Upper lobe of left lung (tissue), 6 donors: ENCODE data around the gene HERPUD1. TPM values are rescaled to one million over a fixed set of nuclear protein-coding genes. Genes with fewer than 3 reads are reported as not detected.
"Not testable (repeated sequence)": the region's sequence is repeated elsewhere in the genome, so short reads cannot be mapped to it uniquely, and the experiment has no call there.

Experiments
- ATAC-seq, 2 donors: fragments of 200-7000 bp; cut with Tn5 transposase; one replicate each; pipeline ENCODE4 v1.9.1; 2022; ENCODE audit warnings: mild to moderate bottlenecking in 2 of 2, moderate library complexity in 2 of 2; ENCODE audit not compliant: low FRiP score in 2 of 2
- DNase-seq, 2 donors: peaks; one replicate each; pipeline ENCODE4 v3.0.0-alpha.2; 2019 to 2020
- H3K27ac ChIP-seq, 4 donors: fragments of 200-600 bp; sonication (generic); one replicate each; pipeline ENCODE4 v1.5.1; 2016 to 2019
- H3K27me3 ChIP-seq, 4 donors: fragments of 200-600 bp; sonication (generic); one replicate each; pipeline ENCODE4 v1.5.1; 2017 to 2019
- H3K36me3 ChIP-seq, 4 donors: fragments of 200-600 bp; sonication (generic); one replicate each; pipeline ENCODE4 v1.5.1; 2016 to 2019
- H3K4me1 ChIP-seq, 4 donors: fragments of 200-600 bp; sonication (generic); one replicate each; pipeline ENCODE4 v1.5.1; 2018 to 2019
- H3K4me3 ChIP-seq, 4 donors: fragments of 200-600 bp; sonication (generic); one replicate each; pipeline ENCODE4 v1.5.1; 2017 to 2019; ENCODE audit warnings: mild to moderate bottlenecking in 2 of 4, moderate library complexity in 1 of 4
- H3K9me3 ChIP-seq, 4 donors: fragments of 200-600 bp; sonication (generic); one replicate each; pipeline ENCODE4 v1.5.1; 2018 to 2019
- EP300 ChIP-seq, 4 donors: sonication (generic); formaldehyde crosslinking; IDR thresholded peaks; one replicate each; pipeline ENCODE4 v1.5.1; 2017; ENCODE audit warnings: antibody characterized with exemption in 4 of 4, control low read depth in 2 of 4
- POLR2A ChIP-seq, 4 donors: fragments of 450-650 bp; IDR thresholded peaks; one replicate each; pipeline ENCODE4 v1.5.1; 2016 to 2017; ENCODE audit warnings: antibody characterized with exemption in 4 of 4, mild to moderate bottlenecking in 2 of 4
- POLR2AphosphoS5 ChIP-seq, 2 donors: sonication (generic); formaldehyde crosslinking; IDR thresholded peaks; one replicate each; pipeline ENCODE4 v1.5.1; 2017; ENCODE audit warnings: antibody characterized with exemption in 2 of 2
- WGBS, 2 donors: methylation state at CpG; one replicate each; pipeline ENCODE4 v1.1.5; 2017 to 2018; 5-methylcytosine and 5-hydroxymethylcytosine counted together
- total RNA-seq, 6 donors: library from RNA; depleted of rRNA in 4 of 6; stranded (reverse); fragments of >200 nt in 4 of 6; gene quantifications; one replicate each; pipeline versions ENCODE4 v1.1.0 to v1.2.1, GENCODE V29; 2016 to 2021
- TF ChIP-seq, protein P1 (sequence below), 6 experiments: fragments of 450-650 bp in 4 of 6; fragments of 200-600 bp in 2 of 6; sonication (generic) in 2 of 6; IDR thresholded peaks; one replicate each; pipeline ENCODE4 v1.5.1; 2016 to 2019; ENCODE audit warnings: antibody characterized with exemption in 6 of 6
- donor health status: DM: no; HTN: no; CAD: no; lungs with moderate emphysema.
- donor health status: DM: no; HTN: yes; CAD: no; lungs with severe emphysema.

Gene HERPUD1
- total RNA-seq, 6 donors from 2014 or later, result 81.0 to 283 (median 196) TPM

DNA sequence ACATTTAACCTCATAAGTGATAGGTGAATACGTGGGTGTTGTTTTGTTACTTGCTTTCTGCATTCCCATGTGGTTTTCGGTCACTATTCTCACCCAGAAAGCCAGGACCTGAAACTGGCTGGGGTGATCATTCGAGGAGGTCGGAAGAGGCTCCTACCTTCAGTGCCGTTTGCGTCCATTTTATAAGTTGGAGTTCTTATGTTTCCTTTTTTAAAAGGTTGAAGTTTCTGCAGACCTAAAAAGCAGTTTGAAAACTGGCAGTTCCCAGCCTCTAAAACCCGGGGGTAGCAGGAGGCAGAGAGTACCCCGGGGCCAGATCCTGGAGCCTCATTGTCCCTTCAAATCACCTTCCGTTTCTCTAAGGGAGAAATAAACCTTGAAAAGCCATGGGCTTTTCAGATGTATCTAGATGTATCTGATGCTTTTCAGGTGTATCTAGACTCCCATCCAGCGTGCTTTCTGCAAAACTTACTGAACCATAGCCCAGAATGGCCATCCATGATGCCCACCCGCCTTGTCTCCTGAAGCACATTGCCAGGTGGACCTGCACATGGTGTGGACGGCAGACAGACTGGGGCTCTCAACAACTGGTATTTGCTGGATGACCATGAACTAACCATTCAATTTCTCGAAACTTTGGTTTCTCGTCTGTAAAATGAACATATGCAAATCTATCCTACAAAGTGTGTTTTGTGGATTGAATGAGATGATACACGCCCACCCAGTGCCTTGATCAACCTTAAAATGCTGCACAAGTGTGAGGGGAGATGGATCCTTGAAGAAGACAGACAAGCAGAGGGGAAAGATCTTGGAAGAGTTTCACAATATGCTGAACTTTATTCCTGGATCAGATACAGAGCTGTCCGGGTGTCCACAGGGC is 58.7 kb downstream of the HERPUD1 start:
- no peaks in the 10 kb centered on the region for H3K9me3 ChIP-seq
- H3K27ac ChIP-seq, result peak overlapping the region; percentile 76 to 93 (median 91)
- peak overlapping the region; percentile 69 to 81 (median 74) for H3K4me3 ChIP-seq
- TF ChIP-seq POLR2A (IDR thresholded peaks at IDR 0.05) (no peak), POLR2AphosphoS5 (IDR thresholded peaks at IDR 0.05) (no peak), EP300 (IDR thresholded peaks at IDR 0.05) (no peak)
- TF ChIP-seq, protein P1, sequence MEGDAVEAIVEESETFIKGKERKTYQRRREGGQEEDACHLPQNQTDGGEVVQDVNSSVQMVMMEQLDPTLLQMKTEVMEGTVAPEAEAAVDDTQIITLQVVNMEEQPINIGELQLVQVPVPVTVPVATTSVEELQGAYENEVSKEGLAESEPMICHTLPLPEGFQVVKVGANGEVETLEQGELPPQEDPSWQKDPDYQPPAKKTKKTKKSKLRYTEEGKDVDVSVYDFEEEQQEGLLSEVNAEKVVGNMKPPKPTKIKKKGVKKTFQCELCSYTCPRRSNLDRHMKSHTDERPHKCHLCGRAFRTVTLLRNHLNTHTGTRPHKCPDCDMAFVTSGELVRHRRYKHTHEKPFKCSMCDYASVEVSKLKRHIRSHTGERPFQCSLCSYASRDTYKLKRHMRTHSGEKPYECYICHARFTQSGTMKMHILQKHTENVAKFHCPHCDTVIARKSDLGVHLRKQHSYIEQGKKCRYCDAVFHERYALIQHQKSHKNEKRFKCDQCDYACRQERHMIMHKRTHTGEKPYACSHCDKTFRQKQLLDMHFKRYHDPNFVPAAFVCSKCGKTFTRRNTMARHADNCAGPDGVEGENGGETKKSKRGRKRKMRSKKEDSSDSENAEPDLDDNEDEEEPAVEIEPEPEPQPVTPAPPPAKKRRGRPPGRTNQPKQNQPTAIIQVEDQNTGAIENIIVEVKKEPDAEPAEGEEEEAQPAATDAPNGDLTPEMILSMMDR (IDR thresholded peaks at IDR 0.05), result no peak
- ATAC-seq, result no peak
- no peaks in the 10 kb centered on the region for H3K27me3 ChIP-seq
- H3K4me1 ChIP-seq, result peaks cover 26 to 72% (median 41%) of the 10 kb centered on the region in 4 donors
- no peak for DNase-seq
- no peaks in the 10 kb centered on the region for H3K36me3 ChIP-seq
- WGBS, 2 donors, result 58 to 63% methylated on average over 16 of the region's 16 CpGs

GRCh38 chr16:56992431-56992830 is 60.5 kb downstream of the HERPUD1 start:
- not testable (repeated sequence) for H3K27me3 ChIP-seq, ATAC-seq, H3K9me3 ChIP-seq, DNase-seq, H3K36me3 ChIP-seq
- Histone ChIP-seq H3K4me1 (peaks cover 18 to 65% (median 35%) of the 10 kb centered on the region in 4 donors), H3K4me3 (peak overlapping the region in 2 of 4 donors; percentile 13 to 33), H3K27ac (peak overlapping the region; percentile 69 to 93 (median 91))
- WGBS, 2 donors, result 71 to 80% methylated on average over 1 of the region's 1 CpG

DNA sequence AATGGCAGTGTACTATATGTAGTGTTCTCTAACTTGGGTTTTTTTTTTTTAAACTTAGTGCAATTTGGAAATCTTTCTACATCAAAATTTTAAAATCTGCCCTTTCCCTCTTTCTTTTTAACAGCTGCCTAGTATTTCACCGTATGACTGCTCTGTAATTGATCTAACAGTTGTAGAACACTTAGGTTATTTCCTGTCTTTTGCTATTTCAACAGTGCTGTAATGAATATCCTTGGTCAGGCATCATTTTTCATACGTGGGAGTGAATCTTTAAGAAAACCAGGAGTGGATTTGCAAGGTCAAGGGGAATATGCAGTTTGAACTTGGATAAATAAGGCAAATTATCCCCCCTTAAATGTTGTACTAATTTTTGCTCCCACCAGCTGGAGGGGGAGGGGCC is 61.3 kb downstream of the HERPUD1 start:
- H3K27me3 ChIP-seq, result no peaks in the 10 kb centered on the region
- no peak for DNase-seq
- peaks cover 18 to 62% (median 29%) of the 10 kb centered on the region in 4 donors for H3K4me1 ChIP-seq
- 30 to 43% methylated on average over 2 of the region's 2 CpGs for WGBS, 2 donors
- no peaks in the 10 kb centered on the region for H3K9me3 ChIP-seq
- H3K36me3 ChIP-seq, result peaks cover 0 to 2% (median 0%) of the 10 kb centered on the region in 4 donors
- ATAC-seq, result no peak
- TF ChIP-seq, protein P1 (IDR thresholded peaks at IDR 0.05), result no peak
- TF ChIP-seq POLR2A (IDR thresholded peaks at IDR 0.05) (no peak), POLR2AphosphoS5 (IDR thresholded peaks at IDR 0.05) (no peak), EP300 (IDR thresholded peaks at IDR 0.05) (no peak)
- H3K27ac ChIP-seq, result peak overlapping the region in 2 of 4 donors; percentile 14 to 38
- no peak overlapping the region for H3K4me3 ChIP-seq

GRCh38 chr16:56994311-56994710 is 62.4 kb downstream of the HERPUD1 start:
- DNase-seq (no peak), ATAC-seq (no peak)
- TF ChIP-seq EP300 (IDR thresholded peaks at IDR 0.05) (no peak), POLR2A (IDR thresholded peaks at IDR 0.05) (no peak), POLR2AphosphoS5 (IDR thresholded peaks at IDR 0.05) (no peak)
- TF ChIP-seq, protein P1 (IDR thresholded peaks at IDR 0.05), result no peak
- peaks cover 0 to 2% (median 0%) of the 10 kb centered on the region in 4 donors for H3K36me3 ChIP-seq
- H3K4me3 ChIP-seq, result no peak overlapping the region
- no peaks in the 10 kb centered on the region for H3K9me3 ChIP-seq
- H3K27me3 ChIP-seq, result no peaks in the 10 kb centered on the region
- 67 to 77% methylated on average over 5 of the region's 5 CpGs for WGBS, 2 donors
- peak overlapping the region in 2 of 4 donors; percentile 4 to 38 for H3K27ac ChIP-seq
- peaks cover 17 to 62% (median 26%) of the 10 kb centered on the region in 4 donors for H3K4me1 ChIP-seq

Other genes with a start within 250 kb of the HERPUD1 start
- 100 to 1,000 TPM in 4 of 6 donors, 10 to 100 TPM in 2; 77.5 to 552 (median 151) TPM for gene MT1X, start 249.7 kb upstream of the HERPUD1 start, total RNA-seq
- 10 to 100 TPM; 30.9 to 57.3 (median 45.3) TPM for gene NUP93, start 202.0 kb upstream of the HERPUD1 start, total RNA-seq
- under 1 TPM in 2 of 6 donors, not detected in 4; 0.06 to 0.61 TPM for gene SLC12A3, start 66.9 kb upstream of the HERPUD1 start, total RNA-seq
- 1 to 10 TPM in 1 of 6 donors, under 1 TPM in 4, not detected in 1; 0.29 to 1.5 (median 0.91) TPM for gene CETP, start 29.8 kb downstream of the HERPUD1 start, total RNA-seq
- gene NLRC5, start 57.4 kb downstream of the HERPUD1 start, total RNA-seq, result 100 to 1,000 TPM in 2 of 6 donors, 10 to 100 TPM in 4; 29.2 to 361 (median 52.7) TPM
- gene CPNE2, start 160.4 kb downstream of the HERPUD1 start, total RNA-seq, result 10 to 100 TPM; 39.4 to 58.7 (median 53.1) TPM